ENCODE results near the gene OR5H1.

DNA sequence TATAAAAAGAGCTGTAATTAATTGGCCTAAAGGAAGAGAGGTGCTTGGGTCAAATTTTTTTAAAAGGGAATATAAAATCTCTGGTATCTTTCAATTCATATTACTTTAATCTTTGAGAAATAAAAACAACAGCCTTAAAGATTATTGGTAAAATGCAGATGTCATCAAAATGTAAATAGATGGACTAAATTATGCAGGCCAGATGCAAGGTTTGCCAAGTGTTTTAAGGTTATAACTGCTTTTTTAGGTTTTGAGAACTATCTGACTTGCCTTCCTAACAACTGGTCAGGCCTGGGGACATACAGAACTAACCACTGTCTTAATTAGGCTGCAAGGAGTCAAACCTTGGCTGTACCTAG lies 20.0 kb upstream of the OR5H1 start:
- TF ChIP-seq, protein P1, sequence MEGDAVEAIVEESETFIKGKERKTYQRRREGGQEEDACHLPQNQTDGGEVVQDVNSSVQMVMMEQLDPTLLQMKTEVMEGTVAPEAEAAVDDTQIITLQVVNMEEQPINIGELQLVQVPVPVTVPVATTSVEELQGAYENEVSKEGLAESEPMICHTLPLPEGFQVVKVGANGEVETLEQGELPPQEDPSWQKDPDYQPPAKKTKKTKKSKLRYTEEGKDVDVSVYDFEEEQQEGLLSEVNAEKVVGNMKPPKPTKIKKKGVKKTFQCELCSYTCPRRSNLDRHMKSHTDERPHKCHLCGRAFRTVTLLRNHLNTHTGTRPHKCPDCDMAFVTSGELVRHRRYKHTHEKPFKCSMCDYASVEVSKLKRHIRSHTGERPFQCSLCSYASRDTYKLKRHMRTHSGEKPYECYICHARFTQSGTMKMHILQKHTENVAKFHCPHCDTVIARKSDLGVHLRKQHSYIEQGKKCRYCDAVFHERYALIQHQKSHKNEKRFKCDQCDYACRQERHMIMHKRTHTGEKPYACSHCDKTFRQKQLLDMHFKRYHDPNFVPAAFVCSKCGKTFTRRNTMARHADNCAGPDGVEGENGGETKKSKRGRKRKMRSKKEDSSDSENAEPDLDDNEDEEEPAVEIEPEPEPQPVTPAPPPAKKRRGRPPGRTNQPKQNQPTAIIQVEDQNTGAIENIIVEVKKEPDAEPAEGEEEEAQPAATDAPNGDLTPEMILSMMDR (IDR thresholded peaks at IDR 0.05; ENCODE audit: low read depth, low read length), result no peak
- TF ChIP-seq POLR2A (IDR thresholded peaks at IDR 0.05; ENCODE audit: extremely low read depth, insufficient read length) (no peak), MYC (IDR thresholded peaks at IDR 0.05; ENCODE audit: low read depth, low read length) (no peak)
- TF ChIP-seq, protein P2, sequence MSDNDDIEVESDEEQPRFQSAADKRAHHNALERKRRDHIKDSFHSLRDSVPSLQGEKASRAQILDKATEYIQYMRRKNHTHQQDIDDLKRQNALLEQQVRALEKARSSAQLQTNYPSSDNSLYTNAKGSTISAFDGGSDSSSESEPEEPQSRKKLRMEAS (IDR thresholded peaks at IDR 0.05; ENCODE audit: low read depth, low read length), result no peak
